Measurements from ENCODE around the gene D2HGDH.
"Not testable (repeated sequence)": the region's sequence is repeated elsewhere in the genome, so short reads cannot be mapped to it uniquely, and the experiment has no call there.

D2HGDH gene

DNA sequence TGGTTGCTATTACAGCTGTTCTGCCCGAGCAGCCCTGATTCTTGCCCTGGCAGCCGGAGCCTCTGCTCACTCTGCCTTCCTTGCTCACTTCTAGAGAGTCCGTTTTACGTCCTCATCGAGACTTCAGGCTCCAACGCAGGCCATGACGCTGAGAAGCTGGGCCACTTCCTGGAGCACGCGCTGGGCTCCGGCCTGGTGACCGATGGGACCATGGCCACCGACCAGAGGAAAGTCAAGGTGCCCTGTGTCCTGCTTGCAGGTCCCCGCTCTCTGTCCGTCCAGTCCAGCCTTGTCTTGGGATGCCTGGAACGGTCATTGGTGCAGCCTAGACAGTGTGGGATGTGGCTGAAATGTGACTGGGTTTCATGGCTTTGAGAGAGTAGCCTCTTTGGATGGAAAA is 16.7 kb downstream of the D2HGDH start:
- no peak for FAIRE-seq

- FAIRE-seq = no peak
These were observed 17.3 kb downstream of the D2HGDH start for GRCh38 chr2:241751776-241752175.

GRCh38 chr2:241752253-241752652 is 17.8 kb downstream of the D2HGDH start:
- no peak for FAIRE-seq

DNA sequence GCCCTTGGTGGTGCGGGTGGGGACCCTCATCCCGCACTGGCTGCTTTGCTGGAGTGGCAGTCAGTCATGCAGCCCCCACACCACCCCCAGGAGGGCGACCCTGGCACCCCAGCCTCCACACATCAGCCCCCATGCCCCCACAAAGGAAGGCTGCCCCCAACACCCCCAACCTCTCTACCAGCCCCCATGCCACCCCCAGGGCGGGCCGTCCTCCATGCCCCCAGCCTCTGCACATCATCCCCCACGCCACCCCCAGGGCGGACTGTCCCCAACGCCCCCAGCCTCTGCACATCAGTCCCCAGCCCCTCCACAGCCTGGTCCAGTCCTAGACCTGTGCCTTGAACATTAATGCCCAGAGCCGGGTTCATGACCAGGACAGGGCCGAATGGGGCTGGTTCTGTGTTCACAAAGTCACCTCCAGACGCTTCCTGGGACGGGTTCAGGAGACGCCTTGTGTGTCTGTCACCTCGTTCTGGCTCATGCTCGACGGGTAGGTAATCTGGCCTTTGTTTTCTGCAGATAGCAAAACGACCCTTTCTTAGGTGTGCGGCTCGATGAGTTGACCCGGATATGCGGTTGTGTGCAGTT is 18.4 kb downstream of the D2HGDH start:
- no peak for FAIRE-seq

GRCh38 chr2:241753493-241753892 is 19.1 kb downstream of the D2HGDH start:
- no peak for FAIRE-seq

DNA sequence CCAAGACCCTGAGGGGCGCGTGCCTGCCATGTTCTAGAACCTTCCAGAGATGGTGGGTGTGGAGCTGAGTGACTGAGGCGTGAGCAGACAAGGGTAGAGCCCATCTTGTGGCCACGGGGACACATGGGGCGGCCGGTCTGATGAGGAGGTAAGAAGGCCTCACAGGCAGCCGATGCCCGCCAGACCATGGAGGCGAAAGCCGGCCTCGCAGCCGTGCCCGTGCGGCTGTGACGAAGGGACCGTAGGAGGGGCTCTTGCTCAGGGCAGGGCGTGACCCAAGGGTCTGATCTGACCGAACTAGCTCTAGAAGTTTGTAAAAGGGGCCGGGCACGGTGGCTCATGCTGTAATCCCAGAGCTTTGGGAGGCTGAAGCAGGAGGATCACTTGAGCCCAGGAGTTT is 19.6 kb downstream of the D2HGDH start:
- no peak for FAIRE-seq

GRCh38 chr2:241755166-241755565 is 20.7 kb downstream of the D2HGDH start:
- no peak for FAIRE-seq

DNA sequence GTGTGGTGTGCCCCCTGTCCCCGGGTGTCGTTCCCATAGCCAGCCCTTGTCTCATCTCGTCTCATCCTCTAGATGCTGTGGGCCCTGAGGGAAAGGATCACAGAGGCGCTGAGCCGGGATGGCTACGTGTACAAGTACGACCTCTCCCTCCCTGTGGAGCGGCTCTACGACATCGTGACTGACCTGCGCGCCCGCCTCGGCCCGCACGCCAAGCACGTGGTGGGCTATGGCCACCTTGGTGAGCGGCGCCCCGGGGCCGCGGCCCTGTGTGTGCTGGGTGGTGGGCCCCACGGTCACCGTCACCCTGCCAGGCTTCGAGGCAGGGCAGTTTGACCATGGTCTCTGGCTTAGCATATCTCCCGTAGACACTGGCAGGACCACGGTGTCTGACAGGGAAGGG is 21.3 kb downstream of the D2HGDH start:
- no peak for FAIRE-seq

- FAIRE-seq = no peak
These were observed 24.8 kb downstream of the D2HGDH start for GRCh38 chr2:241759067-241759807.

- FAIRE-seq = not testable (repeated sequence)
These were observed 25.5 kb downstream of the D2HGDH start for GRCh38 chr2:241759893-241760292.

GRCh38 chr2:241760301-241760771 is 25.9 kb downstream of the D2HGDH start:
- FAIRE-seq = no peak

GRCh38 chr2:241762321-241762932 is 28.0 kb downstream of the D2HGDH start:
- FAIRE-seq = no peak

- no peak for FAIRE-seq
These were observed 28.5 kb downstream of the D2HGDH start for GRCh38 chr2:241762933-241763369.

DNA sequence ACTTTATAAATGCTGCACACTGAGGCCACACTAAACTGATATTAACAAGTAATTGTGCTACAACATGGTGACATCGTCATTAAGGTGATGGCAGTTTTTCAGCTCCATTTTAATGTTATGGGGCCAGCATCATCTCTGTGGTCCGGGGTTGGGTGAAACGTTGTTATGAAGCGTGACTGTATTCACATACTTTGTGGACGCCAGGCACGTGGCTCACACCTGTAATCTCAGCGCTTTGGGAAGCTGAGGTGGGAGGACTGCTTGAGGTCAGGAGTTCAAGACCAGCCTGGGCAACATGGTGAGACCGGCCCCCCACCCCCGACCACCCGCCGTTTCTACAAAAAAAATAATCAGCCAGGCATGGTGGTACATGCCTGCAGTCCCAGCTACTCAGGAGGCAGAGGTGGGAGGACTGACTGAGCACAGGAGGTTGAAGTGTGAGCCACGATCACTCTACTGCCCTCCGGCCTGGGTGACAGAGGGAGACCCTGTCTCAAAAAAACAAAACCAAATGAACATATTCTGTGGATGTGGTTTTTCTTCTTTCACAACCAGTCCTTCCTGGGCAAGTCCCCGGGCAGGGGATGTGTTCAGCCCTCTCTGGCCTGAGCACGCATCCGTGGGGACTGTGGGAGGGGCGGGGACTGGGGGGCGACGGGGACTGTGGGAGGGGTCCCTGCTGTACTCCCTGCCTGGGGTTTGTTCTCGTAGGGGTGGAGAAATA is 29.3 kb downstream of the D2HGDH start:
- FAIRE-seq = no peak

- no peak for FAIRE-seq
These were observed 30.1 kb downstream of the D2HGDH start for GRCh38 chr2:241764275-241765241.

- no peak for FAIRE-seq
These were observed 33.2 kb downstream of the D2HGDH start for GRCh38 chr2:241767464-241768250.

DNA sequence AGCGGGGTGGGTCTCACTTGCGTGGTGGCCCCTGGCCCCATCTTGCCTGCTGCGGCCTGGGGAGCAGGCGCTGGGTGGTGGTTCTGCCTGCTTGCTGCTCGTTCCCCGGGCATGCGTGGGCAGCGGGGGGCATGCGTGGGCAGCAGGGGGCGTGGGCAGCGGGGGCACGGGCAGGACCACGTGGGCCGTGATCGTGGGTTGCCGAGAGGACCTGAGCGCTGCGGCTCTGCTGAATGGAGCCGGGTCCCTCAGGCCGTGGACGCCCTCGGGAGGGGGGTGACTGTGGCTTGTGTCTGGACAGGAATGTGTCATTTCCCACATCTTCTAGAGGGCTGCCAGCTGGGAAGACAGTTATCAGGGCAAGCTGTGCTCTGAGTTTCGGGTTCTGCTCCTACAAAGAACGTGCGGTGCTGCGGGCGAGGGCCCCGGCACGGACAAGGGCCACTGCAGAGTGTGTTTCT is 33.9 kb downstream of the D2HGDH start:
- no peak for FAIRE-seq

DNA sequence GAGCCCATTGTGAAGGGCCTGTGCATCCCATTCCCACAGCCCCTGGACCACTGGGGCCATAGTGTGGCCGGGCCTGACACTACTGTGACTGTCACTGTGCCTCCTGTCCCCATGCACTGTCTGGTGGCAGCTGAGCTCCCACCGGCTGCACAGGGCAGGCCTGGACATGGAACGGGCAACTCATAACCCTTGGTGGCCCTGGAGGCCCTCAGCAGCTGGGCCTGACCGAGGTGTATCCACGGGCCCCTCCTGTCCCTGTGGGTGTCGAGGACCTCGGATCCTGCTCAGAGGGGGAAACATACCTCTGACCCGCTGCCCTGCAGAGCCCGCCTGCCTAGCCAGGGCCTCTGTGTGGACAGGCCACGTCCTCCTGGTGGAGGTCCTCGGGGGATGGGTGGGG is 34.4 kb downstream of the D2HGDH start:
- no peak for FAIRE-seq

- FAIRE-seq = no peak
These were observed 35.4 kb downstream of the D2HGDH start for GRCh38 chr2:241769819-241770184.

DNA sequence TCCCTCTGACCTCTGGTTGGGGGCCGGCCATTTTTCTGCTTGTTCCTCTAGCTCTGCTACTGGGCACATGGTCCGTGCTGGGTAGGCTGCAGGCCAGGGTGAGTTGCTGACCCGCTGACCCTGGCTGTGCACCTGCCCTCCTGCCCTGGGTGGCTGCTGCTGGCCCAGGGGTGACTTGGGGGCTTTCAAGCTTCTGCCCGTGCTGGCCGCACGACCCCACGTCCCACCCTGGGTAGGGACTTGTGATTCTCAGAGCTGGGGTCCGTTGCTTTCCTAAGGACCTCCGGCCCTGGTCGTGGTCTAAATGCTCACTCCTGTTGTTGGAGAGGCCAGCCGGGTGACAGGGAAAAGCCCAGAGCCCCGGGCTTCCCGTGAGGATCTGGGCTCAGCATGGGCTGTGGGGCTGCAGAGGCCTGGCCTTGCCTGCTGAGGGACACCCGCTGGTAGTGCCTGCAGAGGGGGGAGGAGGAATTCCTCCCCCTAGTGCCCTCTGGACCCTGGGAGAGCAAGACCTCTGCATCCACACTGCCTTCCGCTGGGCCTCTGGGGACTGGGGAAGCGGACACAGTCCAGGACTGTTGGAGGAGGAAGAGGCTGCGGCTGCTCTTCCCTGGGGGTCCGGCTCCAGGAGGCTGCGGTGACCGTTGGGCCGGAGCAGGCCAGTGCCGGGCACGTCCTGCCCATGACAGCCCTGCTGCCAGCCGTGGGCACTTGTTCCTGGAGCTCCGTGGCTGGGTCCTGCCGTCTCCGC is 35.9 kb downstream of the D2HGDH start:
- FAIRE-seq = no peak

GRCh38 chr2:241770936-241771285 is 36.5 kb downstream of the D2HGDH start:
- FAIRE-seq = no peak

Data from islet of Langerhans (tissue), 1 donor.